SU-DHL-6 (cell line): ENCODE results near the gene CTNNBL1.

Source experiments
- H2AFZ ChIP-seq: fragments of 200-600 bp; sonication (generic); 2 replicates; pipeline ENCODE4 v1.6.1; 2014; ENCODE audit warnings: low read depth, mild to moderate bottlenecking, moderate library complexity, mixed read lengths, antibody characterized with exemption, low read length; ENCODE audit not compliant: severe bottlenecking
- H3F3A ChIP-seq: fragments of 200-600 bp; shearing (Covaris generic); 2 replicates; pipeline ENCODE4 v1.6.0; 2016; ENCODE audit warnings: antibody characterized with exemption, mild to moderate bottlenecking; ENCODE audit not compliant: insufficient read depth
- H3K27ac ChIP-seq: fragments of 200-600 bp; sonication (generic); 2 replicates; pipeline ENCODE4 v1.5.1; 2016; ENCODE audit warnings: low read depth, mild to moderate bottlenecking, low read length, moderate library complexity, mixed read lengths
- H3K27me3 ChIP-seq: fragments of 200-600 bp; sonication (generic), shearing (Covaris generic); 2 replicates; pipeline ENCODE4 v1.6.0; 2014; ENCODE audit warnings: mild to moderate bottlenecking, low read length
- H3K36me3 ChIP-seq: fragments of 200-600 bp; sonication (generic); 2 replicates; pipeline ENCODE4 v1.6.1; 2014; ENCODE audit warnings: mild to moderate bottlenecking, low read length, mixed read lengths
- H3K4me2 ChIP-seq: fragments of 300-600, 200-600 bp; shearing (Covaris generic), sonication (generic); 2 replicates; pipeline ENCODE4 v1.6.0; 2014; ENCODE audit warnings: low read length, low read depth, mild to moderate bottlenecking; ENCODE audit not compliant: poor library complexity, severe bottlenecking
- H3K4me3 ChIP-seq: fragments of 200-600 bp; sonication (generic); 2 replicates; pipeline ENCODE4 v1.5.1; 2014; ENCODE audit warnings: antibody characterized with exemption, low read length, mild to moderate bottlenecking, mixed read lengths; ENCODE audit not compliant: insufficient read depth, poor library complexity, severe bottlenecking
- H3K79me2 ChIP-seq: fragments of 200-600 bp; sonication (generic); 2 replicates; pipeline ENCODE4 v1.6.1; 2014; ENCODE audit warnings: mild to moderate bottlenecking, low read length, moderate library complexity; ENCODE audit not compliant: insufficient read depth
- H3K9ac ChIP-seq: fragments of 200-600 bp; sonication (generic); 2 replicates; pipeline ENCODE4 v1.7.0; 2014; ENCODE audit warnings: mild to moderate bottlenecking, low read length
- H3K9me2 ChIP-seq: fragments of 200-600 bp; sonication (generic); replicated peaks from 2 replicates; pipeline ENCODE4 v1.6.1; 2014; ENCODE audit warnings: low read length; ENCODE audit not compliant: insufficient read depth
- H3K9me3 ChIP-seq: fragments of 200-600 bp; sonication (generic); 2 replicates; pipeline ENCODE4 v1.6.1; 2014; ENCODE audit warnings: low read length, mixed read lengths; ENCODE audit not compliant: insufficient read depth
- H4K20me1 ChIP-seq: fragments of 200-600 bp; sonication (generic); 2 replicates; pipeline ENCODE4 v1.6.1; 2014; ENCODE audit warnings: low read depth, mild to moderate bottlenecking, antibody characterized with exemption, low read length, moderate library complexity, mixed read lengths
- CTCF ChIP-seq: fragments of 200-600 bp; sonication (generic); IDR thresholded peaks from one replicate; pipeline ENCODE4 v1.5.1; 2017; ENCODE audit warnings: antibody characterized with exemption, mild to moderate bottlenecking, low read length, moderate library complexity; ENCODE audit not compliant: insufficient read depth, poor library complexity, severe bottlenecking
- EZH2phosphoT487 ChIP-seq: fragments of 200-600 bp; sonication (generic), shearing (Covaris generic); conservative IDR thresholded peaks from 2 replicates; pipeline ENCODE4 v1.6.1; 2018; ENCODE audit warnings: mild to moderate bottlenecking, antibody characterized with exemption, low read length, moderate library complexity, mixed read lengths

Gene CTNNBL1

GRCh38 chr20:37904008-37904642 lies 210.3 kb downstream of the CTNNBL1 start:
- Histone ChIP-seq H3K9ac (no peak overlapping the region), H3K4me2 (no peak overlapping the region), H4K20me1 (no peaks in the 10 kb centered on the region), H3K79me2 (no peaks in the 10 kb centered on the region), H3K4me3 (no peak overlapping the region), H3K9me2 (no peaks in the 10 kb centered on the region), H3K36me3 (no peaks in the 10 kb centered on the region), H2AFZ (no peak overlapping the region), H3F3A (no peaks in the 10 kb centered on the region), H3K9me3 (no peaks in the 10 kb centered on the region), H3K27me3 (no peaks in the 10 kb centered on the region), H3K27ac (no peak overlapping the region)
- TF ChIP-seq EZH2phosphoT487 (no peak), CTCF (no peak)

GRCh38 chr20:37904845-37905373 lies 211.1 kb downstream of the CTNNBL1 start:
- no peak overlapping the region for H3K27ac ChIP-seq
- no peak overlapping the region for H3K4me3 ChIP-seq
- no peak overlapping the region for H3K4me2 ChIP-seq
- H2AFZ ChIP-seq = no peak overlapping the region
- no peaks in the 10 kb centered on the region for H3F3A ChIP-seq
- no peaks in the 10 kb centered on the region for H3K9me3 ChIP-seq
- H3K79me2 ChIP-seq = no peaks in the 10 kb centered on the region
- H3K9me2 ChIP-seq = no peaks in the 10 kb centered on the region
- TF ChIP-seq EZH2phosphoT487 (no peak), CTCF (no peak)
- H3K27me3 ChIP-seq = no peaks in the 10 kb centered on the region
- no peak overlapping the region for H3K9ac ChIP-seq
- no peaks in the 10 kb centered on the region for H3K36me3 ChIP-seq
- H4K20me1 ChIP-seq = no peaks in the 10 kb centered on the region

GRCh38 chr20:37905671-37906613 lies 212.1 kb downstream of the CTNNBL1 start:
- no peak overlapping the region for H2AFZ ChIP-seq
- no peaks in the 10 kb centered on the region for H3K79me2 ChIP-seq
- no peaks in the 10 kb centered on the region for H4K20me1 ChIP-seq
- no peak overlapping the region for H3K4me3 ChIP-seq
- no peak overlapping the region for H3K9ac ChIP-seq
- no peaks in the 10 kb centered on the region for H3K9me3 ChIP-seq
- H3K9me2 ChIP-seq = no peaks in the 10 kb centered on the region
- no peaks in the 10 kb centered on the region for H3K36me3 ChIP-seq
- no peak for TF ChIP-seq CTCF
- no peak overlapping the region for H3K4me2 ChIP-seq
- H3F3A ChIP-seq = no peaks in the 10 kb centered on the region
- no peaks in the 10 kb centered on the region for H3K27me3 ChIP-seq
- no peak overlapping the region for H3K27ac ChIP-seq
